ENCODE data around the gene ZSCAN4. TPM values are rescaled to one million over a fixed set of nuclear protein-coding genes. Genes with fewer than 3 reads are reported as not detected.

The ZSCAN4 gene
- total RNA-seq, 1 donor from 2014 or later, result not detected

- DNase-seq (no peak), ATAC-seq (ENCODE audit: poor library complexity) (no peak)
- intact Hi-C loops (cut with DNase I), result no loop called here
Measured at GRCh38 chr19:57671124-57671895, 2.6 kb downstream of the ZSCAN4 start.

GRCh38 chr19:57672466-57672865 is 3.7 kb downstream of the ZSCAN4 start:
- no peak for ATAC-seq (ENCODE audit: poor library complexity)
- intact Hi-C loops (cut with DNase I), result no loop called here
- no peak for DNase-seq

DNA sequence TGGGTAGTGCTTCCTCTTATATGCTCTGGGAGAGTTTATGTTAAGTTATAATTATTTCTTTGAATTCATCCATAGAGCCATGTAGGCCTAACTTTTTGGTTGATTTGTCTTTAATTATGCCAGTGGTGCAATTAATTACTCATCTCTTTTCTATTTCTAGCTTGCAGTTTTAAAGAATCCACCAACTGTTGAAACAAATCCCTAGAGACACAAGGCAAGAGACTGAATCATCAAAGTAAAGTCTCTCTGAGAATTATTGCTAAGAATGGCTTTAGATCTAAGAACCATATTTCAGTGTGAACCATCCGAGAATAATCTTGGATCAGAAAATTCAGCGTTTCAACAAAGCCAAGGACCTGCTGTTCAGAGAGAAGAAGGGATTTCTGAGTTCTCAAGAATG is 7.1 kb downstream of the ZSCAN4 start:
- ATAC-seq (ENCODE audit: poor library complexity) (no peak), DNase-seq (no peak)
- intact Hi-C loops (cut with DNase I), result no loop called here

GRCh38 chr19:57682226-57682766 is 13.6 kb downstream of the ZSCAN4 start:
- no peak for DNase-seq
- intact Hi-C loops (cut with DNase I), result no loop called here
- ATAC-seq (ENCODE audit: poor library complexity), result no peak

- DNase-seq, result no peak
- intact Hi-C loops (cut with DNase I), result no loop called here
- no peak for ATAC-seq (ENCODE audit: poor library complexity)
Measured at GRCh38 chr19:57686727-57687126, 18.0 kb downstream of the ZSCAN4 start.

- DNase-seq (no peak), ATAC-seq (ENCODE audit: poor library complexity) (no peak)
- intact Hi-C loops (cut with DNase I), result no loop called here
Measured at GRCh38 chr19:57687363-57688010, 18.8 kb downstream of the ZSCAN4 start.

- DNase-seq (no peak), ATAC-seq (ENCODE audit: poor library complexity) (no peak)
- intact Hi-C loops (cut with DNase I), result no loop called here
Measured at GRCh38 chr19:57688011-57688763, 19.5 kb downstream of the ZSCAN4 start.

- no peak for DNase-seq
- no peak for ATAC-seq (ENCODE audit: poor library complexity)
- intact Hi-C loops (cut with DNase I), result no loop called here
Measured at GRCh38 chr19:57689750-57690149, 21.0 kb downstream of the ZSCAN4 start.

DNA sequence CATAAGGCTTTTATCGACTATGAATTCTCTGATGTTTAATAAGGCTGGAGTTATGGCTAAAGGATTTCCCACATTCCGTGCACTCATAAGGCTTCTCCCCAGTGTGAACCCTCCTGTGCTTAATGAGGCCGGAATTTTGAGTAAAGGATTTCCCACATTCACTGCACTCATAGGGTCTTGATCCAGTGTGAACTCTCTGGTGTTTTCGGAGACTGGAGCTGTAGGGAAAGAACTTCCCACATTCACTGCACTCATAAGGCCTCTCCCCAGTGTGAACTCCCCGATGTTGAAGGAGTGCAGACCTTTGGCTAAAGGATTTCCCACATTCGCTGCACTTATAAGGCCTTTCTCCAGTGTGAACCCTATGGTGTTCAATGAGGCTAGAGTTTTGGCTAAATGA is 32.9 kb downstream of the ZSCAN4 start:
- ATAC-seq (ENCODE audit: poor library complexity), result no peak
- no peak for DNase-seq
- intact Hi-C loops (cut with DNase I), result no loop called here

DNA sequence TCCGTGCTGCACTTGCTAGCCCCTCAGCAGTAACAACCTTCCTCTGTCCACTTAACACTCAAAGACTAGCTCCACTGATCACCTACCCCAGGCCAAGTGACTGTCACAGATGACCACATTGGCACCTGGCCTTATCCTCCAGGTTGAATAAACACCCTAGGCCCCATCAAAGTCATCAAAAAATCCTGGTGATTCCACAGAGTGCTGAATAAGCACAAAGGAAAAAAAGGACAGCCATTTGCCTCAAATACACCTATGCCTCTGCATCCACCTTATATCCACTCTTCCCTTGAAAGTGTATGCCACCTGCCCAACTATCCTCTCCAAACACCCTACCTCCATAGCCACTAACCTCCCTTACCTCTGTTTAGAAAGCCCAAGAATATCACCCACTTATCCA is 37.6 kb downstream of the ZSCAN4 start:
- DNase-seq, result no peak
- intact Hi-C loops (cut with DNase I), result no loop called here
- ATAC-seq (ENCODE audit: poor library complexity), result no peak

DNA sequence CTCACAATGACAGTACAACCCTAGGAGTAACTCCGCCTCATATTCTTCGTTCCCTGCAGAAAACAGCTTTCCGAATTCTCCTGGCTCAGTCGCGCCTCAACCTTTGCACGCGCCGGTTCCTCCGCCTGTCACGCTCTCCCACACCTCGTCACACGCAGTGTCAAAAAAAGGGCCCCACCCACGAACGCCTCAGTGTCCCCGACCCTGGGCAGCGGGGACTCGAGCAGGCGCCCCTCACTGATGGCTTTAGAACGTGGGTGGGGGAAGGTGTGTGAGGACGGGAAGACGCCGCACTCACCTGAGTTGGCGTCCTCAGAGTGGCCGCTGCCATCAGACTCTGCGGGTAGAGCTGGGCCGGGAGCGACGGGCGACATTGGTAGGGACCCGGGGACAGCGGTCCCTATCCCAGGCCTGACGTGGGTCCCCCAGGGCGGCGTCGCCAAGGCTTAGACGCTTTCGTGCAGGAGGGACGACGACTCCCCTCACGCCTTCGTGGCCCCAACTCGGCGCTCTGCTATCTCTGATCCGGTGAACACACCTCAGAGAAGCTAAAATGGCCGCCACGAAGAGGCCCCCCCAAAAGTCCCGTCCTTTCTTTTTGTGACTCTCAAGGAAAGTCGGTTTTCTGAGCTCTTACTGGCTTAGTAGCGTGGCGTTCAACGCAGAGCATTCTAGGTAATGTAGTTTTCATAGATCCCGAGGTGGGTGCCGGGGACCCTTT is 40.1 kb downstream of the ZSCAN4 start, which contains the start of gene ZNF154:
TSS of gene ZNF154 (minus strand) at position 564 of the 721 bp plus-strand sequence. CDS start at position 331, 233 bp downstream.
- intact Hi-C loops (cut with DNase I), result no loop called here
- peak; percentile 74 for ATAC-seq (ENCODE audit: poor library complexity)

GRCh38 chr19:57709616-57710015 is 40.9 kb downstream of the ZSCAN4 start:
- DNase-seq (no peak), ATAC-seq (ENCODE audit: poor library complexity) (no peak)
- intact Hi-C loops (cut with DNase I), result no loop called here

More for the DNA sequence above, 40.1 kb downstream of the ZSCAN4 start, which contains the start of gene ZNF154:
- DNase-seq, result peak; percentile 42

- no peak for DNase-seq
- no peak for ATAC-seq (ENCODE audit: poor library complexity)
- intact Hi-C loops (cut with DNase I), result no loop called here
Measured at GRCh38 chr19:57712222-57712621, 43.5 kb downstream of the ZSCAN4 start.

DNA sequence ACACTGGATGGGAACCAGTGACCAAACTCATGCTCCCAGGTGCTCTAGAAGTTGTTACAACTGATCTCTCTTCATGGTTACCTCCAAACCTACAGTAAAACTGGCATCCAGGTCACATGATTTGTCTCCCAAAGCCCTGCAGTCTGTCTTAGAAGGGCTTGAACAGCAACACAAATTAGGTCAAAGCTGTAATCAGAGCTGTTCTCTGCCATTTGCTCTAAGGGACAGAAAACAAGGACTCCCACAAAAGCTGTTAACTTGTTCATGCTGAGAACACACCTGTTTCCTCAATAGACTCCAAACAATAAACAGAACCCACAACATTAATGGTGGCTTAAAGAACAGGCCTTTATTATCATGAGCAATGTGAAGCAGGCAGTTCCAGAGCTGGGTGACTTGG is 50.7 kb downstream of the ZSCAN4 start:
- intact Hi-C loops (cut with DNase I), result no loop called here
- DNase-seq (no peak), ATAC-seq (ENCODE audit: poor library complexity) (no peak)

- no peak for DNase-seq
- intact Hi-C loops (cut with DNase I), result no loop called here
- no peak for ATAC-seq (ENCODE audit: poor library complexity)
Measured at GRCh38 chr19:57719901-57720519, 51.3 kb downstream of the ZSCAN4 start.

DNA sequence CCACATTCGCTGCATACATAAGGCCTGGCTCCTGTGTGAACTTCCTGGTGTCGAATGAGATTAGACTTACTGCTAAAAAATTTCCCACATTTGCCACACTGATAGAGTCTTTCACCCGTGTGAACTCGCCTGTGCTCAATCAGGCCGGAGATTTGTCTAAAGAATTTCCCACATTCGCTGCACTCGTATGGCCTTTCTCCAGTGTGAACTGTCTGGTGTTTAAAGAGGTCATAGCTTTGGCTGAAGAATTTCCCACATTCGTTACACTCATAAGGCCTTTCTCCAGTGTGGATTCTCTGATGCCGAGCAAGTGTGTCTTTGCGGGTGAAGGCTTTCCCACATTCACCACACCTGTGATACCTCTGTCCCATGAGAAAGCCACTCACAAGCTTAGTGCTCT is 52.1 kb downstream of the ZSCAN4 start:
- ATAC-seq (ENCODE audit: poor library complexity), result no peak
- intact Hi-C loops (cut with DNase I), result no loop called here
- DNase-seq, result no peak
